Spleen (tissue), 7 donors: ENCODE measurements around the gene ADGRF3.

Experiments
- POLR2A ChIP-seq, 3 donors: fragments of 450-650 bp; IDR thresholded peaks; one replicate each; pipeline ENCODE4 v1.5.1; 2017; ENCODE audit warnings: antibody characterized with exemption in 3 of 3, mild to moderate bottlenecking in 1 of 3
- TF ChIP-seq, protein P1 (sequence below), 11 experiments: fragments of 200-600 bp in 7 of 11; fragments of 450-650 bp in 4 of 11; sonication (generic) in 4 of 11; IDR thresholded peaks in 8 of 11; conservative IDR thresholded peaks in 3 of 11; 1 replicate in 7 of 11; 2 replicates in 4 of 11; pipeline versions ENCODE4 v1.4.0 to v1.8.0; 2016 to 2021; ENCODE audit warnings: antibody characterized with exemption in 11 of 11, inconsistent platforms in 4 of 11, mild to moderate bottlenecking in 1 of 11
- donor health status: DM: no; HTN: no; CAD: no; lungs with moderate emphysema.
- donor health status: DM: no; HTN: no; CAD: no.
- donor health status: DM: no; HTN: no; CAD: no.

- TF ChIP-seq, protein P1, sequence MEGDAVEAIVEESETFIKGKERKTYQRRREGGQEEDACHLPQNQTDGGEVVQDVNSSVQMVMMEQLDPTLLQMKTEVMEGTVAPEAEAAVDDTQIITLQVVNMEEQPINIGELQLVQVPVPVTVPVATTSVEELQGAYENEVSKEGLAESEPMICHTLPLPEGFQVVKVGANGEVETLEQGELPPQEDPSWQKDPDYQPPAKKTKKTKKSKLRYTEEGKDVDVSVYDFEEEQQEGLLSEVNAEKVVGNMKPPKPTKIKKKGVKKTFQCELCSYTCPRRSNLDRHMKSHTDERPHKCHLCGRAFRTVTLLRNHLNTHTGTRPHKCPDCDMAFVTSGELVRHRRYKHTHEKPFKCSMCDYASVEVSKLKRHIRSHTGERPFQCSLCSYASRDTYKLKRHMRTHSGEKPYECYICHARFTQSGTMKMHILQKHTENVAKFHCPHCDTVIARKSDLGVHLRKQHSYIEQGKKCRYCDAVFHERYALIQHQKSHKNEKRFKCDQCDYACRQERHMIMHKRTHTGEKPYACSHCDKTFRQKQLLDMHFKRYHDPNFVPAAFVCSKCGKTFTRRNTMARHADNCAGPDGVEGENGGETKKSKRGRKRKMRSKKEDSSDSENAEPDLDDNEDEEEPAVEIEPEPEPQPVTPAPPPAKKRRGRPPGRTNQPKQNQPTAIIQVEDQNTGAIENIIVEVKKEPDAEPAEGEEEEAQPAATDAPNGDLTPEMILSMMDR (IDR thresholded peaks at IDR 0.05 in 8 of 11, conservative IDR thresholded peaks at IDR 0.05 in 3 of 11): no peak
- no peak for TF ChIP-seq POLR2A (IDR thresholded peaks at IDR 0.05)
These were observed 10.2 kb upstream of the ADGRF3 start for GRCh38 chr2:26356771-26357170.
